Calu3 (cell line): ENCODE data around the gene SLC25A17. TPM values are rescaled to one million over a fixed set of nuclear protein-coding genes. Genes with fewer than 3 reads are reported as not detected.

ENCODE experiments used
- BruUV-seq: library from RNA; stranded (reverse); fragments of 400-500 nt; replicated peaks from 2 replicates; lab custom pipeline; 2021; lab: Mats Ljungman, UMichigan
- CTCF ChIA-PET: fragments of 300-600 bp; sonication (Branson Sonifier 250); formaldehyde crosslinking; loops from one replicate; lab custom pipeline; 2022; ENCODE audit warnings: antibody characterized with exemption; lab: Charles Lee
- DNase-seq: peaks from one replicate; pipeline ENCODE4 v3.0.0; 2022
- H3K27ac Mint-ChIP-seq: one replicate; pipeline ENCODE4 v1.8.0; 2022; ENCODE audit warnings: mixed read lengths; ENCODE audit not compliant: unreplicated experiment
- H3K27me3 Mint-ChIP-seq: one replicate; pipeline ENCODE4 v1.8.0; 2022; ENCODE audit warnings: mixed read lengths; ENCODE audit not compliant: unreplicated experiment
- H3K36me3 Mint-ChIP-seq: one replicate; pipeline ENCODE4 v1.8.0; 2022; ENCODE audit warnings: mild to moderate bottlenecking, moderate library complexity, mixed read lengths; ENCODE audit not compliant: insufficient read depth, unreplicated experiment
- H3K4me1 Mint-ChIP-seq: one replicate; pipeline ENCODE4 v1.8.0; 2022; ENCODE audit warnings: mild to moderate bottlenecking, low read depth, mixed read lengths; ENCODE audit not compliant: unreplicated experiment
- H3K4me3 Mint-ChIP-seq: one replicate; pipeline ENCODE4 v1.8.0; 2022; ENCODE audit warnings: mild to moderate bottlenecking, low read depth, moderate library complexity, mixed read lengths; ENCODE audit not compliant: unreplicated experiment
- H3K9me3 Mint-ChIP-seq: one replicate; pipeline ENCODE4 v1.8.0; 2022; ENCODE audit warnings: low read depth, mixed read lengths; ENCODE audit not compliant: unreplicated experiment
- intact Hi-C: fragments of 100-400 bp; cut with micrococcal nuclease; formaldehyde crosslinking; loops from one replicate; pipeline ENCODE4 v1.10.0; 2022; ENCODE audit not compliant: unreplicated experiment
- total RNA-seq: library from RNA; stranded (reverse); gene quantifications from 2 replicates; pipeline ENCODE4 v1.2.3, GENCODE V29; 2022
- TF ChIP-seq, protein P1 (sequence below): fragments of 200-600 bp; IDR thresholded peaks from one replicate; pipeline ENCODE4 v1.8.0; 2022; ENCODE audit warnings: antibody characterized with exemption; ENCODE audit not compliant: unreplicated experiment

Gene SLC25A17
- total RNA-seq, 1 experiment from 2014 or later: 20.7 TPM

- no peaks in the 10 kb centered on the region for H3K9me3 Mint-ChIP-seq
- BruUV-seq: no TSS peak
- CTCF ChIA-PET: no interaction called here
- TF ChIP-seq, protein P1, sequence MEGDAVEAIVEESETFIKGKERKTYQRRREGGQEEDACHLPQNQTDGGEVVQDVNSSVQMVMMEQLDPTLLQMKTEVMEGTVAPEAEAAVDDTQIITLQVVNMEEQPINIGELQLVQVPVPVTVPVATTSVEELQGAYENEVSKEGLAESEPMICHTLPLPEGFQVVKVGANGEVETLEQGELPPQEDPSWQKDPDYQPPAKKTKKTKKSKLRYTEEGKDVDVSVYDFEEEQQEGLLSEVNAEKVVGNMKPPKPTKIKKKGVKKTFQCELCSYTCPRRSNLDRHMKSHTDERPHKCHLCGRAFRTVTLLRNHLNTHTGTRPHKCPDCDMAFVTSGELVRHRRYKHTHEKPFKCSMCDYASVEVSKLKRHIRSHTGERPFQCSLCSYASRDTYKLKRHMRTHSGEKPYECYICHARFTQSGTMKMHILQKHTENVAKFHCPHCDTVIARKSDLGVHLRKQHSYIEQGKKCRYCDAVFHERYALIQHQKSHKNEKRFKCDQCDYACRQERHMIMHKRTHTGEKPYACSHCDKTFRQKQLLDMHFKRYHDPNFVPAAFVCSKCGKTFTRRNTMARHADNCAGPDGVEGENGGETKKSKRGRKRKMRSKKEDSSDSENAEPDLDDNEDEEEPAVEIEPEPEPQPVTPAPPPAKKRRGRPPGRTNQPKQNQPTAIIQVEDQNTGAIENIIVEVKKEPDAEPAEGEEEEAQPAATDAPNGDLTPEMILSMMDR: no peak
- DNase-seq: no peak
- no peaks in the 10 kb centered on the region for H3K4me1 Mint-ChIP-seq
- H3K4me3 Mint-ChIP-seq: no peak overlapping the region
- no peak overlapping the region for H3K27ac Mint-ChIP-seq
- H3K36me3 Mint-ChIP-seq: no peaks in the 10 kb centered on the region
- no peaks in the 10 kb centered on the region for H3K27me3 Mint-ChIP-seq
- intact Hi-C loops: no loop called here
Measured at GRCh38 chr22:40805239-40805638, 13.9 kb downstream of the SLC25A17 start.

DNA sequence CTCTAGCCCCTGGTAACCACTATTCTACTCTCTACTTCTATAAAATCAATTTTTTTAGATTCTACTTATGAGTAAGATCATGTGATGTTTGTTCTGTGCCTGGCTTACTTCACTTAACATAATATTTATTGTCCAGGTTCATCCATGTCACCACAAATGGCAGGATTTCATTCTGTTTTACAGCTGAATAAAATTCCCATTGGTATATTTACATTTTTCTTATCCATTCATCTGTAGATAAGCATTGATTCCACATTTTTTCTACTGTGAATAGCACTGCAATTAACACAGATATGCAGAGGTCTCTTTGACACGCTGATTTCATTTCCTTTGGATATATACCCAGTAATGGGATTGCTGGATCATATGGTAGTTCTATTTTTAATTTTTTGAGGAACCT, 15.8 kb downstream of the SLC25A17 start:
- CTCF ChIA-PET: interaction anchor here (0.6 to 0.7 kb wide), 2 partner anchors 15 to 1236 kb away, joined by 4 to 5 read pairs; no protein-coding TSS in a partner anchor
- TF ChIP-seq, protein P1: no peak
- H3K4me1 Mint-ChIP-seq: no peaks in the 10 kb centered on the region
- BruUV-seq: no TSS peak
- intact Hi-C loops: no loop called here
- H3K27me3 Mint-ChIP-seq: no peaks in the 10 kb centered on the region
- no peaks in the 10 kb centered on the region for H3K9me3 Mint-ChIP-seq
- no peak overlapping the region for H3K27ac Mint-ChIP-seq
- DNase-seq: no peak
- H3K4me3 Mint-ChIP-seq: no peak overlapping the region
- no peaks in the 10 kb centered on the region for H3K36me3 Mint-ChIP-seq

GRCh38 chr22:40799008-40799407, 20.1 kb downstream of the SLC25A17 start:
- DNase-seq: no peak
- Mint-ChIP-seq H3K4me1 (no peaks in the 10 kb centered on the region), H3K4me3 (no peak overlapping the region), H3K36me3 (no peaks in the 10 kb centered on the region), H3K27ac (no peak overlapping the region), H3K27me3 (no peaks in the 10 kb centered on the region), H3K9me3 (no peaks in the 10 kb centered on the region)
- intact Hi-C loops: no loop called here
- CTCF ChIA-PET: interaction anchor here (0.7 to 1.2 kb wide), 3 partner anchors 9 to 113 kb away, joined by 3 to 6 read pairs (median 3); no protein-coding TSS in a partner anchor
- TF ChIP-seq, protein P1: no peak
- no TSS peak for BruUV-seq

- H3K27ac Mint-ChIP-seq: no peak overlapping the region
- DNase-seq: no peak
- no peak overlapping the region for H3K4me3 Mint-ChIP-seq
- intact Hi-C loops: no loop called here
- TF ChIP-seq, protein P1: no peak
- BruUV-seq: no TSS peak
- no peaks in the 10 kb centered on the region for H3K9me3 Mint-ChIP-seq
- CTCF ChIA-PET: no interaction called here
- no peaks in the 10 kb centered on the region for H3K27me3 Mint-ChIP-seq
- H3K36me3 Mint-ChIP-seq: no peaks in the 10 kb centered on the region
- H3K4me1 Mint-ChIP-seq: no peaks in the 10 kb centered on the region
Measured at GRCh38 chr22:40797427-40797826, 21.7 kb downstream of the SLC25A17 start.
